Dedifferentiated amniotic fluid mesenchymal stem cell (primary cell): ENCODE data around the gene PCDHGA11.
"Not testable (repeated sequence)": the region's sequence is repeated elsewhere in the genome, so short reads cannot be mapped to it uniquely, and the experiment has no call there.

Experiments
- DNase-seq: peaks from one replicate; pipeline ENCODE4 v3.0.0-alpha.2; 2016; ENCODE audit errors: extremely low spot score

Gene PCDHGA11

DNA sequence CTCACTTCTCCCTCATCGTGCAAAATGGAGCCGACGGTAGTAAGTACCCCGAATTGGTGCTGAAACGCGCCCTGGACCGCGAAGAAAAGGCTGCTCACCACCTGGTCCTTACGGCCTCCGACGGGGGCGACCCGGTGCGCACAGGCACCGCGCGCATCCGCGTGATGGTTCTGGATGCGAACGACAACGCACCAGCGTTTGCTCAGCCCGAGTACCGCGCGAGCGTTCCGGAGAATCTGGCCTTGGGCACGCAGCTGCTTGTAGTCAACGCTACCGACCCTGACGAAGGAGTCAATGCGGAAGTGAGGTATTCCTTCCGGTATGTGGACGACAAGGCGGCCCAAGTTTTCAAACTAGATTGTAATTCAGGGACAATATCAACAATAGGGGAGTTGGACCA is 10.4 kb downstream of the PCDHGA11 start:
- DNase-seq: no peak

DNA sequence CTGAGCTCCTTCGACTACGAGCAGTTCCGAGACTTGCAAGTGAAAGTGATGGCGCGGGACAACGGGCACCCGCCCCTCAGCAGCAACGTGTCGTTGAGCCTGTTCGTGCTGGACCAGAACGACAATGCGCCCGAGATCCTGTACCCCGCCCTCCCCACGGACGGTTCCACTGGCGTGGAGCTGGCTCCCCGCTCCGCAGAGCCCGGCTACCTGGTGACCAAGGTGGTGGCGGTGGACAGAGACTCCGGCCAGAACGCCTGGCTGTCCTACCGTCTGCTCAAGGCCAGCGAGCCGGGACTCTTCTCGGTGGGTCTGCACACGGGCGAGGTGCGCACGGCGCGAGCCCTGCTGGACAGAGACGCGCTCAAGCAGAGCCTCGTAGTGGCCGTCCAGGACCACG is 11.5 kb downstream of the PCDHGA11 start:
- not testable (repeated sequence) for DNase-seq

DNA sequence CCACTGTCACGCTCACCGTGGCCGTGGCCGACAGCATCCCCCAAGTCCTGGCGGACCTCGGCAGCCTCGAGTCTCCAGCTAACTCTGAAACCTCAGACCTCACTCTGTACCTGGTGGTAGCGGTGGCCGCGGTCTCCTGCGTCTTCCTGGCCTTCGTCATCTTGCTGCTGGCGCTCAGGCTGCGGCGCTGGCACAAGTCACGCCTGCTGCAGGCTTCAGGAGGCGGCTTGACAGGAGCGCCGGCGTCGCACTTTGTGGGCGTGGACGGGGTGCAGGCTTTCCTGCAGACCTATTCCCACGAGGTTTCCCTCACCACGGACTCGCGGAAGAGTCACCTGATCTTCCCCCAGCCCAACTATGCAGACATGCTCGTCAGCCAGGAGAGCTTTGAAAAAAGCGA is 11.9 kb downstream of the PCDHGA11 start:
- DNase-seq: not testable (repeated sequence)

DNA sequence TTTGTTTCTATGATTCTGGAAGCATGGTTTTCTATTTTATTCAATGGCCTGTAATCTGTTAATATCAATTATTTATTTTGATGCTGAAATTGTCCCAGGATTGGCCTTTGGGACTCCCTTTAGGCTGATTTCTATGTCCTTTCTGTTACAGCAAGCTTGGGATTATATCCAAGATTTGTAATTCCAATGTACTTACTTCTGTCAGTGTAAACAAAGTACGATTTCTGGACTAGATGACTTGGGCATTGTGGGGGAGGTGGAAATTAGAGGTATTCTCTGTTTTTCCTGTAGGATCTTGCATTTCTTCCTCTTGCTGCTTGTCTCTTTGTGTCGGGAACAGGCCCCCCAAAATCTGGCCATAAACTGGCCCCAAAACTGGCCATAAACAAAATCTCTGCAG is 13.2 kb downstream of the PCDHGA11 start:
- DNase-seq: no peak

DNA sequence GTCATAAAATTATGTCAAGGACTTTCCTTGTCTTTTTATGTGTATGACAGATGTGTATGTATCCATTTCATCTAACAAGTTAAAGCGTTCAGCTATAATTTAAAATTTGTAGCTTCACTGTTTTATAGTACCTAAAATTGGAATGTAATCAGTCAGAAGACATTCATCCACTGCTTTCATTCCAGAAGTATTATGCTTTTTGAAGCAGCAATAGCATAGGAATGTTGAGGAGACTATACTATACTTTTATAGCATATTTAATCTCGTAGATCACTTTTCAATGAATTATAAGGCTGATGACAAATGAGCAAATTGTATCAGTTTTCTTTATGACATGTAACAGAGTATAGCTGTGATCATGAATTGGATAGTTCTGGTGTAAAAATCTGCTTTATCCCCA is 16.4 kb downstream of the PCDHGA11 start:
- DNase-seq: no peak

DNA sequence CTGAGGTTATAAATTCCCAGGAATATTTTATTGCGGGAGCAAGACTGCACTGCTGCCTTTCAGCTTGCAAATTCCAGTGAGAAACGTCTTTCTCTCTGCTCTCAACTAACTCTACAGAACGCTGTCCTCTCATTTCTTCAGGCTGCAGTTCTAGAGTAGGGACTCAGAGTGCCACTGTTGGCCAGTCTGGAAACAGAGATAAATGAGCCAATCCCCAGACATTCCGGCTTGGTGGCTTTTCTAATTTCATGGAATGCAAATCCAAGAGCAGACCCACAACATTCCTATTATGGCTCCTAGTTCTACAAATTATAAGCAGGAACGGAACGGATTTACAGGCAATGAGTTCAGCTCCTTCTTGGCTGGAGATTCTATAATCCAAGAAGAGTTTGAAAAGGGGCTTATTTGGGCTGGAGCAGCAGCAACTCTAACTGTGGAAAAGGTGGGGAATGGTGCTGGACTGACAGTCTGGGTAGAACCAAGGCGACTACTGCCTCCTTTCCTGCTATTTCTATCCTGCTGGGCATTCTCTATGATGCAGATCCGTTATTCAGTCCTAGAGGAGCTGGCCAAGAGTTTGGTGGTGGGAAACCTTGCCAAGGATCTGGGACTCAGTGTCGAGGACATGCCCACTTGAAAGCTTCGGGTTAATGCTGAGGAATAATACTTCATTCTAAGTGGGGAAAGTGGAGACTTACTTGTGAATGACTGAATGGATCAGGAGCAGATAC is 18.7 kb downstream of the PCDHGA11 start:
- DNase-seq: no peak

DNA sequence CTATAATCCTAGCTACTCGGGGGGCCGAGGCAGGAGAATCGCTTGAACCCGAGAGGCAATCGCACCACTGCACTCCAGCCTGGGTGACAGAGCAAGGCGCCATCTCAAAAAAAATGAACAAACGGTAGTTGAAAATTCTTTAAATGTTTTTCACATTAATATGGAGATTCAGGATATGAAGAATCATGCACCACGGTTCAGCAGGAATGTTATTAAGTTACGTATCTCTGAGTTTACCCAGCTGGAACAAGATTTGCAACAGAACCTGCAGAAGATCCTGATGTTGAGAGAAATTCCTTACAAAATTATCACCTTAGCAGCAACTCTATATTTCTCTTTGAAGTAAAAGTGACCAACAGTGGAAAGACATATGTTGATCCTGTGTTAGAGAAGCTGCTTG is 19.5 kb downstream of the PCDHGA11 start:
- peak; percentile 4 for DNase-seq

DNA sequence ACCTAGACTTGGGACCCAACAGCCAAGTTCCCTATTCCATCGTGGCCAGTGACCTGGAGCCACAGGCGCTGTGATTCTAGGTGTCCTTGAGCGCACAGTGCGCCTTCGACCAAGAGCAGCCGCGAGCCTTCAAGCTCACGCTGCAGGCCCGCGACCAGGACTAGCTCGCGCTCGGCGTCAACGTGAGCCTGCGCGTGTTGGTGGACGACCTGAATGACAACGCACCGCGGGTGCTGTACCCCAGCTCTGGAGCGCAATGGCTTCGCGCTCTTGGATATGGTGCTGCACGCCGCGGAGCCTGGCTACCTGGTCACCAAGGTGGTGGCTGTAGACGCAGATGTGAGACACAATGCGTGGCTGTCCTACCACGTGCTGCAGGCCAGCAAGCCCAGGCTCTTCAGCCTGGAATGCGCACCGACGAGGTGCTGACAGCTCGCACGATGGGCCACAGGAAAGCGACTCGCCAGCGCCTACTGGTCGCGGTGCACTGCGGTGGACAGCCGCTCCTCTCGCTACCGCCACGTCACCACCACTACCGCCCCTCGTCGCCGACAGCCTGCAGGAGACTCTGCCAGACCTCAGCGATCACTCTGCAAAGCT is 20.8 kb downstream of the PCDHGA11 start:
- no peak for DNase-seq

DNA sequence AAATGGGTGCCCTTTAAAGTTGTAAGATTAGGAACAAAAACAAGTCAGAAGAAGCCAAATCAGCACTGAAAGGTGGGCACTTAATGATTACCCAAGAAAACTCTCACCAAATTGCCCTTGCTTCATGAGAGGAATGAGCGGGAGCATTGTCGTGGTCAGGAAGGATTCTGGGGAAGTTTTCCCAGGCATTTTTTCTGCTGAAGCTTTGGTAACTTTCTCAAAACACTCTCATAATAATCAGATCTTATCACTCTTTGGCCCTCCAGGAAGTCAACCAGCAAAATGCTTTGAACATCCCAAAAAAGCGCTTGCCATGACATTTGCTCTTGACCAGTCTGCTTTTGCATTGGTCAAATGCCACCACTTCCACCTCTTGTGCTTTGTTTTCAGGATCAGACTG is 44.5 kb downstream of the PCDHGA11 start:
- peak; percentile 14 for DNase-seq
